ENCODE data around the gene HDAC9.

GRCh38 chr7:18995270-18995671 is 499.7 kb downstream of the HDAC9 start:
- TF ChIP-seq BHLHE40 (IDR thresholded peaks at IDR 0.05; ENCODE audit: low read depth, low read length) (no peak), CTCF (IDR thresholded peaks at IDR 0.05) (no peak), MAFK (IDR thresholded peaks at IDR 0.05; ENCODE audit: partially characterized antibody) (no peak), EP300 (IDR thresholded peaks at IDR 0.05) (no peak), RFX5 (IDR thresholded peaks at IDR 0.05) (no peak), PBX3 (IDR thresholded peaks at IDR 0.05) (no peak), TFCP2L1 (CRISPR knock-in tag; IDR thresholded peaks at IDR 0.05) (no peak), JUN (IDR thresholded peaks at IDR 0.05) (no peak), MYC (IDR thresholded peaks at IDR 0.05; ENCODE audit: borderline replicate concordance, low read length) (no peak)
